BLaER1 treated with 17β-estradiol and CSF1 and Interleukin-3, amounts not matched to agents 10 nM and 100 nM (cell line): Measurements from ENCODE around the gene PSMA6.
"Not testable (repeated sequence)": the region's sequence is repeated elsewhere in the genome, so short reads cannot be mapped to it uniquely, and the experiment has no call there.

Experiments used
- H3K27ac ChIP-seq, 11 experiments: shearing (Covaris generic); formaldehyde crosslinking; 2 replicates each; pipeline ENCODE4 v1.8.1; 2022
- H3K27me3 ChIP-seq, 11 experiments: shearing (Covaris generic); formaldehyde crosslinking; 2 replicates each; pipeline ENCODE4 v1.8.1; 2022
- H3K36me3 ChIP-seq, 11 experiments: shearing (Covaris generic); formaldehyde crosslinking; 2 replicates each; pipeline ENCODE4 v1.8.1; 2022
- H3K4me1 ChIP-seq, 10 experiments: shearing (Covaris generic); formaldehyde crosslinking; 2 replicates each; pipeline ENCODE4 v1.8.1; 2022
- H3K4me2 ChIP-seq, 11 experiments: shearing (Covaris generic); formaldehyde crosslinking; 2 replicates each; pipeline ENCODE4 v1.8.1; 2022
- H3K4me3 ChIP-seq, 10 experiments: shearing (Covaris generic); formaldehyde crosslinking; 2 replicates each; pipeline ENCODE4 v1.8.1; 2022
- H3K9ac ChIP-seq, 11 experiments: shearing (Covaris generic); formaldehyde crosslinking; 2 replicates each; pipeline ENCODE4 v1.8.1; 2022
- H3K9me3 ChIP-seq, 11 experiments: shearing (Covaris generic); formaldehyde crosslinking; replicated peaks in 1 of 11; 2 replicates each; pipeline ENCODE4 v1.8.1; 2022
- H4K20me1 ChIP-seq, 11 experiments: shearing (Covaris generic); formaldehyde crosslinking; 2 replicates each; pipeline ENCODE4 v1.8.1; 2022
- Cebpa-rat ChIP-seq, 11 experiments: shearing (Covaris generic); IDR thresholded peaks; 2 replicates each; pipeline ENCODE4 v1.8.1; 2022

The PSMA6 gene

DNA sequence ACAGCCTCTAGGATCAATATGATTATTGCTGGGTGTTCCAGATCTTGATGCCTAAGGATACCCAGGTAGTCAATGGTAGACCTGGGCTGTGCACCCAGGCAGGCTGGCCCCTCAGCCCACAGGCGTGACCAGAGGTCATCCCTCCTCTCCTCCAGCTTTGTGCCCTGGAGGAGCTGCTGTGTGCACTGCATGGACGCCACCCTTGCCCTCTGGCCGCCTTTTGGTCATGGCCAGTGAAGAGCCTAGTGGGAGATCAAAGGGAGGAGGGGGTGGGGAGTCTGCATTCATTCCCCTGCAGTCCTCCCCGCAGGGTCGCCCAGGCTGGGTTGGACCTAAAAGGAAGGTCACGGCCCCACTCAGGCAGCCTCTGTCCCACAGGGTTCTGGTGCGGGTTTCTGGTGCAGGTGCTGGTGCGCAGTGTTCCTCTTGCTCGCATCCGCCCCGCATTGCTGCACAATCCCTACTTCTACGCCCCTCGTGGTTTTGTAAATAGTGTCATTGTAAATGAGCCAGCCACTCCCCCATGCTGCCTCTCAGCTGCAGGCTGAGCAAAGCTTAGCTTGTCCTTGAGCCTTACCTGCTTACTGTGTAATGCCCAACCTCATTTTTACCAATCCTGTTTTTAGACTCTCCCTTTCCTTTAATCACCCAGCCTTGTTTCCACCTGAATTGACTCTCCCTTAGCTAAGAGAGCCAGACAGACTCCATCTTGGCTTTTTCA is 55.3 kb downstream of the PSMA6 start:
- Histone ChIP-seq H3K9me3 (no peaks in the 10 kb centered on the region), H3K4me1 (peaks cover 60 to 95% (median 84%) of the 10 kb centered on the region in 10 experiments), H4K20me1 (no peaks in the 10 kb centered on the region), H3K36me3 (no peaks in the 10 kb centered on the region), H3K27me3 (no peaks in the 10 kb centered on the region), H3K4me2 (peak overlapping the region; percentile 59 to 81 (median 75)), H3K27ac (peak overlapping the region in 2 of 11 experiments; percentile 2 to 31; a peak in 1 of 22 replicates), H3K9ac (no peak overlapping the region), H3K4me3 (no peak overlapping the region)
- peak in 1 of 11 experiments; percentile 35; a peak in 1 of 22 replicates for TF ChIP-seq Cebpa-rat (IDR thresholded peaks at IDR 0.05)

DNA sequence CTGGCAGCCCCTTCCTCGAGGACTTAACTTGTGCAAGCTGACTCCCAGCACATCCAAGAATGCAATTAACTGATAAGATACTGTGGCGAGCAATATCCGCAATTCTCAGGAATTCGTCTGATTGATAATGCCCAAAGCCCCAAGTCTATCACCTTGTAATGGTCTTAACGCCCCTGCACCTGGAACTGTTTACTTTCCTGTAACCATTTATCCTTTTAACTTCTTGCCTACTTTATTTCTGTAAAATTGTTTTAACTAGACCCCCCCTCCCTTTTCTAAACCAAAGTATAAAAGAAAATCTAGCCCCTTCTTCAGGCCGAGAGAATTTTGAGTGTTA is 55.8 kb downstream of the PSMA6 start:
- H3K9ac ChIP-seq, H3K9me3 ChIP-seq, H3K27me3 ChIP-seq, H3K36me3 ChIP-seq, H4K20me1 ChIP-seq, H3K4me3 ChIP-seq, H3K27ac ChIP-seq: not testable (repeated sequence)
- peaks cover 60 to 95% (median 84%) of the 10 kb centered on the region in 10 experiments for H3K4me1 ChIP-seq
- peak overlapping the region; percentile 59 to 81 (median 75) for H3K4me2 ChIP-seq

DNA sequence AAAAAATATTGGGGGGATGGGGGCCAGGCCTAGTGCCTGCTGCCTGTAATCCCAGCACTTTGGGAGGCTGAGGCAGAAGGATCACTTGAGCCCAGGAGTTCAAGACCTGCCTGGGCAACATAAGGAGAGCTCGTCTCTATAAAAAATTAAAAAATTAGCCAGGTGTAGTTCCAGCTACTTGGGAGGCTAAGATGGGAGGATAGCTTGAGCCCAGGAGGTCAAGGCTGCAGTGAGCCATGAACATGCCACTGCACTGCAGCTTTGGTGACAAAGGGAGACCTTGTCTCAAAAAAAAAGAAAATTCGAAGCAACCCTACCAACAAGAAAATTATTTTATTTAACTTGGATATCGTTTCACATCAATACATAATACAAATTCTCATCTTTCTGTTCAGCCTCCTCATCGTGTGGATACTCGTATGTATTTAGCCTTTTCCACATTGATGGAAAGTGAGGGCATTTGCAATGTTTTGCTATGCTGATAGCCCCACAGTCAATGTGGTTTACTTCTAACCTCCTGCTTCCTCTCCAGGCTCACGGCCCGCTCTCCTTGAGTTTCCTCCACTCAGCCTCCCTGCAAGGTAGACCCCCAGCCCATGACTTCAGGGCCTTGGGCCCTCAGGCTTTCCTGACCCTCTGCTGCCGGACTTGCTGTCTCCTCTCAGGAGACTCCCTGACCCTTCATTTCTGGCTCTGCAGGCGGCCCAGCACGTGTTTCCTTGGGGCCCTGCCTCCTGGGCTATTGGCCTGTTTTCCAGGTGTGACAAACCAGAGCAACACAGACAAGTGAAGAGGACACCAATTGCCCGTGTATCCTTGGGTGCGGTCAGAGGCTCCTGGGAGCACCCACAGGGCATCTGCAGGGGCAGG is 57.5 kb downstream of the PSMA6 start:
- peaks cover 62 to 91% (median 82%) of the 10 kb centered on the region in 10 experiments for H3K4me1 ChIP-seq
- H3K9ac ChIP-seq, result no peak overlapping the region
- H4K20me1 ChIP-seq, result no peaks in the 10 kb centered on the region
- peak overlapping the region in 2 of 11 experiments; percentile 7 to 29; a peak in 1 of 22 replicates for H3K27ac ChIP-seq
- H3K36me3 ChIP-seq, result no peaks in the 10 kb centered on the region
- H3K4me3 ChIP-seq, result no peak overlapping the region
- H3K4me2 ChIP-seq, result peak overlapping the region; percentile 50 to 77 (median 64)
- H3K27me3 ChIP-seq, result no peaks in the 10 kb centered on the region
- no peaks in the 10 kb centered on the region for H3K9me3 ChIP-seq
- TF ChIP-seq Cebpa-rat (IDR thresholded peaks at IDR 0.05), result no peak

DNA sequence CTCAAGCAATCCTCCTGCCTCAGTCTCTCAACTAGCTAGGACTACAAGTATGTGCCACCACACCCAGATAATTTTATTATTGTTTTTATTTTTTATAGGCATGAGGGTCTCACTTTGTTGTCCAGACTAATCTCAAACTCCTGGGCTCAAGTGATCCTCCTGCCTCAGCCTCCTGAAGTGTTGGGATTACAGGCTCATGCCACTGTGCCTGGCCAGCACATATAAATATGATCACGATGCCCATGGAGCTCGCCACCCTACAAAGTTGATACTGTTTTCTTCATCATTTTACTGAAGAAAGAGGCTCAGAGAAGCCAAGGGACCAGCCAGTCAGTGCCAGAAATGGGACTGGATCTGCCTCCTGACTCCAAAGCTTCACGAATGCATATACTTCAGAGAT is 59.3 kb downstream of the PSMA6 start:
- no peaks in the 10 kb centered on the region for H3K36me3 ChIP-seq
- TF ChIP-seq Cebpa-rat (IDR thresholded peaks at IDR 0.05), result no peak
- H3K4me1 ChIP-seq, result peaks cover 65 to 80% (median 67%) of the 10 kb centered on the region in 10 experiments
- H4K20me1 ChIP-seq, result no peaks in the 10 kb centered on the region
- H3K9ac ChIP-seq, result peak overlapping the region in 2 of 11 experiments; percentile 62; a peak in 3 of 22 replicates
- H3K4me3 ChIP-seq, result no peak overlapping the region
- peak overlapping the region in 10 of 11 experiments; percentile 11 to 72 (median 62); a peak in 12 of 22 replicates for H3K27ac ChIP-seq
- H3K9me3 ChIP-seq, result no peaks in the 10 kb centered on the region
- H3K27me3 ChIP-seq, result no peaks in the 10 kb centered on the region
- peak overlapping the region; percentile 79 to 97 (median 90) for H3K4me2 ChIP-seq

DNA sequence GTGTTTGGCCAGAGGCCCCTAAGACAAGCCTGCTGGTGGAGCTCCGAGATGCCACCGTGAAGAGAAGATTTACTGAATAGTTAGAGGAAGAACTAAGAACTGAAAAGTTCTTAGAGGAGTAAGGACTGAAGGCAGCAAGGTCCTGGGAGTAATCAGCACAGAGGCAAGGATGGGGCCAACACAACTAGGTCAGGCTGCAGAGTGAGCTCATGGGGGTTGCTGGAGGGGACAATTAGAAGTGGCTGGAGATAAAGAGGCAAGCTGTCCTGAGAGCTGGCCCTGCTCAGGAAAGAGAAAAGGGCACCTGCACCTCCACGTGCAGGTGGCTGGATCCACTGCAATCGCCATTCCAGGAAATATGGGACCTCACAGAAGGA is 59.7 kb downstream of the PSMA6 start:
- TF ChIP-seq Cebpa-rat (IDR thresholded peaks at IDR 0.05), result no peak
- Histone ChIP-seq H3K27ac (peak overlapping the region; percentile 11 to 72 (median 64); a peak in 17 of 22 replicates), H3K9ac (peak overlapping the region in 8 of 11 experiments; percentile 36 to 64 (median 56); a peak in 11 of 22 replicates)

DNA sequence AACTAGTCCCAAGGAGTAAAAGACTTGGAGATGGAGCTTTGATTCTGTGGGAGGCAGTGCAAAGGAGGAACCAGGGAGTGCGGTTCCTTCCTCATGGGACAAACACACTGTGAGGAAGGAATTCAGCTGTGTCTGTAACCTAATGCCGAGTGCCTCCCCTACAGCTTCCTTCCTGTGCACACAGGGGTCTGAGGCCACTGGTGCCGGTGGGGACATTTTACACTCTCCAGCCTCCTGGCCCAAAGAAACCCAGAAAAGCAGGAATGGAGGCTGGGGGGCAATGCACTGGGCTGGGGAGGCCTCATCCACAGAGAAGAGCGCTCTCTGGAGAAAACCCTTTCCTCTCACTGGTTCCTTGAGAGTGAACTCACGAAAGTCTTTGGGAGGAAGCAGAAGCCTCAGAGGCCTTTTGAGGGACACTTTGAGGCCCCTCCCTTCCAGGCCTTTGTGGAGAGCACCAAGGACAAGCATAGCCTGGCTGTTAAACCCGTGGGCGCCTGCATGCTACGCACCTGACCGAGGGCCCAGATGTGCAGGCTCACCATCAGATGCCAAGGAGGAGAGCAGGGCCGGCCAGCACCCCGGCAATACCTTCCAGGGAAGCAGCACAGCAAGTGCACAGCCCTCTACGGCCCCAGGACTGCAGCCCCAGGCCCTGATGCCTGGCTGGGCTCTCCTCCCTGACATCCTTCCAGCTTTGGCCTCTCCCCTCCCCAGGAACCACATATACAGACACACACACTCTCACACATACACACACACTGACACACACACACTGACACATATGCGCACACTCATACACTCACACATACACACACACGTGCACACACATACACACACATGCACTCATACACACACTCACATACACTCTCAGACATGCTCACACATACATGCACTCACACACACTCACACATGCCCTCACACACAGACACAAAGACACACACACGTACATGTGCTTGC is 60.4 kb downstream of the PSMA6 start:
- Histone ChIP-seq H3K4me2 (peak overlapping the region; percentile 79 to 97 (median 90)), H3K27ac (peak overlapping the region; percentile 39 to 72 (median 64); a peak in 21 of 22 replicates), H3K9ac (peak overlapping the region; percentile 27 to 64 (median 53); a peak in 19 of 22 replicates), H3K4me1 (peaks cover 55 to 70% (median 59%) of the 10 kb centered on the region in 10 experiments), H4K20me1 (no peaks in the 10 kb centered on the region), H3K27me3 (no peaks in the 10 kb centered on the region), H3K36me3 (no peaks in the 10 kb centered on the region), H3K4me3 (peak overlapping the region in 9 of 10 experiments; percentile 2 to 55 (median 36); a peak in 11 of 20 replicates), H3K9me3 (no peaks in the 10 kb centered on the region)
- no peak for TF ChIP-seq Cebpa-rat (IDR thresholded peaks at IDR 0.05)

More for the DNA sequence above, 59.7 kb downstream of the PSMA6 start:
- no peaks in the 10 kb centered on the region for H3K36me3 ChIP-seq
- H3K4me3 ChIP-seq, result peak overlapping the region in 6 of 10 experiments; percentile 2 to 55 (median 39); a peak in 5 of 20 replicates
- H3K4me1 ChIP-seq, result peaks cover 62 to 76% (median 65%) of the 10 kb centered on the region in 10 experiments
- no peaks in the 10 kb centered on the region for H3K9me3 ChIP-seq
- H4K20me1 ChIP-seq, result no peaks in the 10 kb centered on the region
- peak overlapping the region; percentile 79 to 97 (median 90) for H3K4me2 ChIP-seq
- no peaks in the 10 kb centered on the region for H3K27me3 ChIP-seq

DNA sequence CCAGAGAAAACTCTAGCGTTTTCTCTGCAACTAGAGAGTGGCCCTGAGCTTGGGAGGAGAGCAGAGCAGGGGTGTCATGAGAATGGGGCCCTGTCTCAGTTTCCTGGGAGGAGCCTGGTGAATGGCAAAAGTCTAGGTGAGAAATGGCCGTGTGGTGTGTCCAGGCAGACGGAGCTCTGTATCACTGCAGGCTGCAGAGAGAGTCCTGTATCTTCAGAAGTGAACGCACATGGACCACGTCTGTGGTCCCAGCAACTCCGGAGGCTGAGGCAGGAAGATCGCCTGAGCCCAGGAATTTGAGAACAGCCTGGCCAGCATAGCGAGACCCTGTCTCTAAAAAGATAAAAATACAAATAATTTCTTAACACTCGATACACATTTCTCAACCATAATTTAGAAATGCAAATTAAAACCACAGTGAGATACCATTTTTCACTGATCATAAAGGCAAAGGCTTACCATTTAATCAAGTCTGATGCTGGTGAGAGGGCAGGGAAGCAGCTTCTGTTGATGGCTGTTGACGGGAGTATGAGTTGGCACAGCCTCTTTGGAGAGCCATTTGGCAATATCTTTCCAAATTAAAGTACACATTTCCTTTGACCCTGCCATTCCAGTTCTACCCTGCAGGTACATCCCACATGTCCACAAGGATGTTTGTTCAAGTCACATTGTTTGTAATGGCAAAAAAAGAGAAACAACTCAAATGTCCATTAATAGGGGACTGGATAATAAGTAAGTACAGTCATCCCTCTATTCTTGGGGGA is 61.4 kb downstream of the PSMA6 start:
- H3K4me3 ChIP-seq, result no peak overlapping the region
- H3K27ac ChIP-seq, result peak overlapping the region in 7 of 11 experiments; percentile 27 to 72 (median 54); a peak in 5 of 22 replicates
- no peaks in the 10 kb centered on the region for H4K20me1 ChIP-seq
- H3K4me2 ChIP-seq, result peak overlapping the region; percentile 79 to 97 (median 90)
- no peak for TF ChIP-seq Cebpa-rat (IDR thresholded peaks at IDR 0.05)
- no peaks in the 10 kb centered on the region for H3K27me3 ChIP-seq
- no peaks in the 10 kb centered on the region for H3K9me3 ChIP-seq
- peaks cover 45 to 60% (median 50%) of the 10 kb centered on the region in 10 experiments for H3K4me1 ChIP-seq
- H3K36me3 ChIP-seq, result no peaks in the 10 kb centered on the region
- peak overlapping the region in 4 of 11 experiments; percentile 36 to 64 (median 46); a peak in 2 of 22 replicates for H3K9ac ChIP-seq

DNA sequence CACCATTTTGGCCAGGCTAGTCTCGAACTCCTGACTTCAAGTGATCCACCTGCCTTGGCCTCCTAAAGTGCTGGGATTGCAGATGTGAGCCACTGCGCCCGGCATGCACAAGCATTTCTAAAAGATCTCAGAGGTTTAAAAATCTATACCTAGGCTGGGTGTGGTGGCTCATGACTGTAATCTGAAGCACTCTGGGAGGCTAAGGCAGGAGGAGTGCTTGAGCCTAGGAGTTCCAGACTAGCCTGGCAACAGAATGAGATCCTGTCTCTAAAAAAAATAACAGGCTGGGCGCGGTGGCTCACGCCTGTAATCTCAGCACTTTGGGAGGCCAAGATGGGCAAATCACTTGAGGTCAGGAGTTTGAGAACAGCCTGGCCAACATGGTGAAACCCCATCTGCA is 63.1 kb downstream of the PSMA6 start:
- H3K4me3 ChIP-seq, H3K9ac ChIP-seq, H3K9me3 ChIP-seq, H3K27ac ChIP-seq, H3K27me3 ChIP-seq, H3K4me2 ChIP-seq, H3K36me3 ChIP-seq, H4K20me1 ChIP-seq: not testable (repeated sequence)
- H3K4me1 ChIP-seq, result peaks cover 32 to 50% (median 38%) of the 10 kb centered on the region in 10 experiments
